Measurements from ENCODE around the gene ATXN10. TPM values are rescaled to one million over a fixed set of nuclear protein-coding genes. Genes with fewer than 3 reads are reported as not detected.

The ATXN10 gene
- total RNA-seq, 1 donor from 2014 or later = 99.7 TPM

- ChIA-PET POLR2A (no interaction called here), CTCF (no interaction called here)
- no peak for DNase-seq
- no peak overlapping the region for H3K4me3 Mint-ChIP-seq
- no peak overlapping the region for H3K27ac Mint-ChIP-seq
- H3K36me3 Mint-ChIP-seq (ENCODE audit: low read depth) = peaks cover 62% of the 10 kb centered on the region
- no peaks in the 10 kb centered on the region for H3K9me3 Mint-ChIP-seq
- H3K27me3 Mint-ChIP-seq = no peaks in the 10 kb centered on the region
- no peaks in the 10 kb centered on the region for H3K4me1 Mint-ChIP-seq
- no peak for ATAC-seq (ENCODE audit: low read depth)
- TF ChIP-seq, protein P1, sequence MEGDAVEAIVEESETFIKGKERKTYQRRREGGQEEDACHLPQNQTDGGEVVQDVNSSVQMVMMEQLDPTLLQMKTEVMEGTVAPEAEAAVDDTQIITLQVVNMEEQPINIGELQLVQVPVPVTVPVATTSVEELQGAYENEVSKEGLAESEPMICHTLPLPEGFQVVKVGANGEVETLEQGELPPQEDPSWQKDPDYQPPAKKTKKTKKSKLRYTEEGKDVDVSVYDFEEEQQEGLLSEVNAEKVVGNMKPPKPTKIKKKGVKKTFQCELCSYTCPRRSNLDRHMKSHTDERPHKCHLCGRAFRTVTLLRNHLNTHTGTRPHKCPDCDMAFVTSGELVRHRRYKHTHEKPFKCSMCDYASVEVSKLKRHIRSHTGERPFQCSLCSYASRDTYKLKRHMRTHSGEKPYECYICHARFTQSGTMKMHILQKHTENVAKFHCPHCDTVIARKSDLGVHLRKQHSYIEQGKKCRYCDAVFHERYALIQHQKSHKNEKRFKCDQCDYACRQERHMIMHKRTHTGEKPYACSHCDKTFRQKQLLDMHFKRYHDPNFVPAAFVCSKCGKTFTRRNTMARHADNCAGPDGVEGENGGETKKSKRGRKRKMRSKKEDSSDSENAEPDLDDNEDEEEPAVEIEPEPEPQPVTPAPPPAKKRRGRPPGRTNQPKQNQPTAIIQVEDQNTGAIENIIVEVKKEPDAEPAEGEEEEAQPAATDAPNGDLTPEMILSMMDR (IDR thresholded peaks at IDR 0.05) = no peak
- intact Hi-C loops (cut with micrococcal nuclease) = no loop called here
Observed at GRCh38 chr22:45837508-45837907, 165.9 kb downstream of the ATXN10 start.

GRCh38 chr22:45838305-45838887 is 166.8 kb downstream of the ATXN10 start:
- H3K36me3 Mint-ChIP-seq (ENCODE audit: low read depth) = peaks cover 65% of the 10 kb centered on the region
- H3K27me3 Mint-ChIP-seq = no peaks in the 10 kb centered on the region
- H3K4me3 Mint-ChIP-seq = no peak overlapping the region
- TF ChIP-seq, protein P1 (IDR thresholded peaks at IDR 0.05) = no peak
- DNase-seq (no peak), ATAC-seq (ENCODE audit: low read depth) (no peak)
- ChIA-PET POLR2A (interaction anchor here (0.6 kb wide), 1 partner anchor 1279 kb away, joined by 4 read pairs; no protein-coding TSS in a partner anchor), CTCF (no interaction called here)
- H3K9me3 Mint-ChIP-seq = no peaks in the 10 kb centered on the region
- intact Hi-C loops (cut with micrococcal nuclease) = no loop called here
- H3K27ac Mint-ChIP-seq = no peak overlapping the region
- peaks cover 3% of the 10 kb centered on the region for H3K4me1 Mint-ChIP-seq

- ATAC-seq (ENCODE audit: low read depth) (no peak), DNase-seq (no peak)
- ChIA-PET CTCF (no interaction called here), POLR2A (no interaction called here)
- intact Hi-C loops (cut with micrococcal nuclease) = no loop called here
- no peaks in the 10 kb centered on the region for H3K9me3 Mint-ChIP-seq
- TF ChIP-seq, protein P1 (IDR thresholded peaks at IDR 0.05) = no peak
- no peaks in the 10 kb centered on the region for H3K27me3 Mint-ChIP-seq
- peaks cover 74% of the 10 kb centered on the region for H3K36me3 Mint-ChIP-seq (ENCODE audit: low read depth)
- H3K27ac Mint-ChIP-seq = no peak overlapping the region
- H3K4me3 Mint-ChIP-seq = no peak overlapping the region
- peaks cover 3% of the 10 kb centered on the region for H3K4me1 Mint-ChIP-seq
Observed at GRCh38 chr22:45840483-45840882, 168.8 kb downstream of the ATXN10 start.

DNA sequence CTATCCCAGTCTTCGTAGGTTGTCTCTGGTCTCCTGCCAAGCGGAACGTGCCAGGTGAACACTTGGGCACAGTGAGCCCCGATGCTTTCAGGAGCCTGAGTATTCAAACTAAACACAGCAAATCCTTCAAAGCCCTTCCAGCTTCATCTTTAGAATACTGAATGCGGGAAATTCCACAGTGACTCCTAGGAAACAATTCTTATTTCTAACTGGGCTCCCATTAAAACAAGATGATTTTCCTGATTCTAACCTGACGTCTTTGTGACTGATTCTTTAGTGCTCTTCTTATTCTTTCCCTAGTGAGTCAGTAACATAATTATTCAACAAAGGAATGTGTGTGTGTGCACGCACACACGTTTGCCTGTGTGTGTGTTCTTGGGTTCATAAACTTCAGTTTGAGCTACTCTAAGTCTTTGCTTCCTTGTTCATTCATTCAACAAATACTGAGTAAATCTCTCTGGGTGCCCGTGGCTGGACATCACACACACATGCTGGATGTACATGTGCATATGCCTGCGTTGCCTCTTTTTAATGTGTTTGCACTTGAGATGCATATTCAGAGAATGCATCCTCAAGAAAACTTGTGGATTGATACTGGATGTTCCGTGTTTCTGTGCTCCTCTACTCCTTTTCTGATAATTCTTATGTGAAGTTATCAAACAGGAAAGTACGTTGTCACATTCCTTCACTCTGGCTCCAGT is 170.8 kb downstream of the ATXN10 start:
- intact Hi-C loops (cut with micrococcal nuclease) = no loop called here
- DNase-seq (no peak), ATAC-seq (ENCODE audit: low read depth) (no peak)
- Mint-ChIP-seq H3K4me3 (no peak overlapping the region), H3K27ac (no peak overlapping the region), H3K36me3 (ENCODE audit: low read depth) (peaks cover 72% of the 10 kb centered on the region), H3K4me1 (peaks cover 3% of the 10 kb centered on the region), H3K27me3 (no peaks in the 10 kb centered on the region), H3K9me3 (no peaks in the 10 kb centered on the region)
- POLR2A ChIA-PET = no interaction called here
- TF ChIP-seq, protein P1 (IDR thresholded peaks at IDR 0.05) = no peak
- CTCF ChIA-PET = no interaction called here

GRCh38 chr22:45843031-45843430 is 171.4 kb downstream of the ATXN10 start:
- TF ChIP-seq, protein P1 (IDR thresholded peaks at IDR 0.05) = no peak
- Mint-ChIP-seq H3K36me3 (ENCODE audit: low read depth) (peaks cover 77% of the 10 kb centered on the region), H3K9me3 (no peaks in the 10 kb centered on the region), H3K27ac (no peak overlapping the region), H3K4me1 (peaks cover 3% of the 10 kb centered on the region), H3K27me3 (no peaks in the 10 kb centered on the region), H3K4me3 (no peak overlapping the region)
- DNase-seq (no peak), ATAC-seq (ENCODE audit: low read depth) (no peak)
- CTCF ChIA-PET = no interaction called here
- intact Hi-C loops (cut with micrococcal nuclease) = no loop called here
- POLR2A ChIA-PET = no interaction called here

All from activated B cell treated with CpG ODN at 0.5 μM for 24 hours (primary cell).